ENCODE results near the gene RCC1. TPM values are rescaled to one million over a fixed set of nuclear protein-coding genes. Genes with fewer than 3 reads are reported as not detected.

The RCC1 gene
- total and polyA plus RNA-seq, 2 experiments from 2014 or later = 15.7 to 37.3 TPM

GRCh38 chr1:28573564-28573963, 67.7 kb downstream of the RCC1 start:
- no peak overlapping the region for H3K27ac ChIP-seq
- H3K79me2 ChIP-seq = no peaks in the 10 kb centered on the region
- no peaks in the 10 kb centered on the region for H3K36me3 ChIP-seq (replicated peaks; ENCODE audit: insufficient read depth, low read depth)
- DNase-seq (ENCODE audit: low spot score) = no peak
- WGBS (ENCODE audit: low lambda C conversion rate, missing lambda C conversion rate) = 98% methylated on average over 11 of the region's 11 CpGs
- no peak overlapping the region for H3K4me2 ChIP-seq
- no peaks in the 10 kb centered on the region for H3K27me3 ChIP-seq
- H2AFZ ChIP-seq = no peak overlapping the region
- no peaks in the 10 kb centered on the region for H3K9me2 ChIP-seq (replicated peaks; ENCODE audit: insufficient read depth)
- peaks cover 4% of the 10 kb centered on the region for H4K20me1 ChIP-seq (ENCODE audit: insufficient read depth, poor library complexity, severe bottlenecking)
- H3K4me3 ChIP-seq = no peak overlapping the region
- H3K4me1 ChIP-seq (ENCODE audit: insufficient read depth) = no peaks in the 10 kb centered on the region
- H3K9me3 ChIP-seq (ENCODE audit: low read depth) = no peaks in the 10 kb centered on the region
- TF ChIP-seq EZH2phosphoT487 (IDR thresholded peaks at IDR 0.05; ENCODE audit: low read depth, severe bottlenecking, unreplicated experiment) = no peak
- no peak for TF ChIP-seq CTCF (IDR thresholded peaks at IDR 0.05; ENCODE audit: poor library complexity)
- no peak for TF ChIP-seq EZH2 (IDR thresholded peaks at IDR 0.05; ENCODE audit: borderline replicate concordance)

GRCh38 chr1:28577052-28577678, 71.3 kb downstream of the RCC1 start:
- Histone ChIP-seq H3K9me2 (replicated peaks; ENCODE audit: insufficient read depth) (no peaks in the 10 kb centered on the region), H3K79me2 (peaks cover 27% of the 10 kb centered on the region), H2AFZ (no peak overlapping the region), H3K4me1 (ENCODE audit: insufficient read depth) (peaks cover 15% of the 10 kb centered on the region), H3K4me2 (no peak overlapping the region), H3K4me3 (no peak overlapping the region), H4K20me1 (ENCODE audit: insufficient read depth, poor library complexity, severe bottlenecking) (peaks cover 34% of the 10 kb centered on the region), H3K27me3 (no peaks in the 10 kb centered on the region), H3K27ac (no peak overlapping the region), H3K36me3 (replicated peaks; ENCODE audit: insufficient read depth, low read depth) (no peaks in the 10 kb centered on the region), H3K9me3 (ENCODE audit: low read depth) (no peaks in the 10 kb centered on the region)
- TF ChIP-seq CTCF (IDR thresholded peaks at IDR 0.05; ENCODE audit: poor library complexity) = no peak
- no peak for TF ChIP-seq EZH2 (IDR thresholded peaks at IDR 0.05; ENCODE audit: borderline replicate concordance)
- no peak for TF ChIP-seq EZH2phosphoT487 (IDR thresholded peaks at IDR 0.05; ENCODE audit: low read depth, severe bottlenecking, unreplicated experiment)
- DNase-seq (ENCODE audit: low spot score) = no peak
- WGBS (ENCODE audit: low lambda C conversion rate, missing lambda C conversion rate) = 85% methylated on average over 1 of the region's 1 CpG

DNA sequence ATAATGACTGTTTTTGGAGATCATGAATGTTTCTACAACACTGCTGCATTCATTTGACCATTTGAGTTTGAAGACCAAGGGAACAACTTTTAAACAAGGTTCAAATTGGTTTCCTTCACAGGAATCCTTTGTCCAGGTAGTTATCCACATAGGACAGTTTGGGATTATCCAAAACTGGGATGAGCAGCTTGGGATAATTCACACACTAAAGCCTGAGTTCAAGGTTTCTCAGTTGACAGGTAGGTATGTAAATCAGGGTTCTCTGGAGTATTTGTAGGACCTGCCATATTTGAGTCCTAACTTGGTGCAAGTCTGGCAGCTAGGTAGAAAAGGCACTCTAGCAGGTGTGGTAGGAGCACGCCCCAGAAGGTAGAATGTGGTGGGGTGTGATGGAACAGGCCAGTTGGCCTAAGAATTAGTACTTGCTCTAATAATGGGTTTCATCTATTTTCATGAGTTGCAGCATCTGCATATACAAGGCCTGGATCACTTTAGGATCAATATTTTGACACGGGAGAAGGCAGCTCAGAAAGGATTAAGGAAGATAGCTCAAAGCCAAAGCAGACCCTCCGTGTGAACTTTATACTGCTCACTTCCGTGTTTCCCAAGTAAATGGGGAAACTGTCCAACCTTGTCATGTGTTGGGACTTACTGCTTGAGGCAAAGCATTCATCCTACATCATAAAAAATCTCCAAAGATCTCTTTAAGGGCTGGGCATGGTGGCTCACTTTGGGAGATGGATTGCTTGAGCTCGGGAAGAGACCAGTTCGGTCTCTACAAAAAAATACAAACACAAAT, 72.1 kb downstream of the RCC1 start:
- no peak for DNase-seq (ENCODE audit: low spot score)
- WGBS (ENCODE audit: low lambda C conversion rate, missing lambda C conversion rate) = 91% methylated on average over 6 of the region's 6 CpGs
- peaks cover 34% of the 10 kb centered on the region for H4K20me1 ChIP-seq (ENCODE audit: insufficient read depth, poor library complexity, severe bottlenecking)
- H3K27ac ChIP-seq = no peak overlapping the region
- H3K9me3 ChIP-seq (ENCODE audit: low read depth) = no peaks in the 10 kb centered on the region
- no peak overlapping the region for H3K4me3 ChIP-seq
- no peaks in the 10 kb centered on the region for H3K27me3 ChIP-seq
- H3K36me3 ChIP-seq (replicated peaks; ENCODE audit: insufficient read depth, low read depth) = no peaks in the 10 kb centered on the region
- peaks cover 19% of the 10 kb centered on the region for H3K4me1 ChIP-seq (ENCODE audit: insufficient read depth)
- no peaks in the 10 kb centered on the region for H3K9me2 ChIP-seq (replicated peaks; ENCODE audit: insufficient read depth)
- TF ChIP-seq EZH2 (IDR thresholded peaks at IDR 0.05; ENCODE audit: borderline replicate concordance) (no peak), EZH2phosphoT487 (IDR thresholded peaks at IDR 0.05; ENCODE audit: low read depth, severe bottlenecking, unreplicated experiment) (no peak), CTCF (IDR thresholded peaks at IDR 0.05; ENCODE audit: poor library complexity) (no peak)
- H2AFZ ChIP-seq = no peak overlapping the region
- no peak overlapping the region for H3K4me2 ChIP-seq
- H3K79me2 ChIP-seq = peaks cover 27% of the 10 kb centered on the region
